ENCODE measurements around the gene KIAA0513. TPM values are rescaled to one million over a fixed set of nuclear protein-coding genes. Genes with fewer than 3 reads are reported as not detected.

KIAA0513 gene
- total RNA-seq, 1 donor from 2014 or later: 11.9 TPM

DNA sequence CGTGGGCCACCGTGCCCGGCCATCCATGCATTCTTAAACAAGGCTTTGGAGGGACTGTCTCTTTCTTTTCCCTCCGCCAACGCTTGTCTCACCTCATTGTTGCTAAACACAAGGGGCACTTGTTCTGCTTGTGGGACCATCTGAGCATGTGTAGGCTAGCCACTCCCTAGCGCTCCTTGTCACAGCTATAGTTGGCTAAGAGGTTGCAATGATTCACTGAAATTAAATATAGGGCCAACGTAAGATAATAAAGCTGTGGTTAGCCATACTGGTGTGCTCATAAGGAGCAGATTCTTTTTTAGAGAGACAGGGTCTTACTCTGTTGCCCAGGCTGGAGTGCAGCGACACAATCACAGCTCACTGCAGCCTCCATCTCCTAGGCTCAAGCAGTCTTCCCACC is 41.2 kb downstream of the KIAA0513 start:
- DNase-seq (ENCODE audit: low read depth): no peak

DNA sequence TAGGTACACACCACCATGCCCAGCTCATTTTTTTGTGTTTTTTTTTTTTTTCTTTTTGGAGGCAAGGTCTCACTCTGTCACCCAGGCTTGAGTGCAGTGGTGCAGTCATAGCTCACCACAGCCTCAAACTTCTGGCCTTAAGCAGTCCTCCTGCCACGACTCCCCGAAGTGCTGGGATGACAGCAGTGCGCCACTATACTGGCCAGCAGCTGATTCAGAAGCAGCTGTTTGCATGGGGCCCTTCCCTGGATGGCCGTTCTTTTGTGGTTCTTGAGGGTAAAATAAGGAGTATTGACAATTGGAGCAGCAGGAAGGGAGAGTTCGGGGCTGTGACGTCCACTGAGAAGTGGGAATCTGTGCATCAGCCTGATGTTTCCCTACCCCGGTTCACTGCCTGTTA is 41.6 kb downstream of the KIAA0513 start:
- DNase-seq (ENCODE audit: low read depth): peak; percentile 61

DNA sequence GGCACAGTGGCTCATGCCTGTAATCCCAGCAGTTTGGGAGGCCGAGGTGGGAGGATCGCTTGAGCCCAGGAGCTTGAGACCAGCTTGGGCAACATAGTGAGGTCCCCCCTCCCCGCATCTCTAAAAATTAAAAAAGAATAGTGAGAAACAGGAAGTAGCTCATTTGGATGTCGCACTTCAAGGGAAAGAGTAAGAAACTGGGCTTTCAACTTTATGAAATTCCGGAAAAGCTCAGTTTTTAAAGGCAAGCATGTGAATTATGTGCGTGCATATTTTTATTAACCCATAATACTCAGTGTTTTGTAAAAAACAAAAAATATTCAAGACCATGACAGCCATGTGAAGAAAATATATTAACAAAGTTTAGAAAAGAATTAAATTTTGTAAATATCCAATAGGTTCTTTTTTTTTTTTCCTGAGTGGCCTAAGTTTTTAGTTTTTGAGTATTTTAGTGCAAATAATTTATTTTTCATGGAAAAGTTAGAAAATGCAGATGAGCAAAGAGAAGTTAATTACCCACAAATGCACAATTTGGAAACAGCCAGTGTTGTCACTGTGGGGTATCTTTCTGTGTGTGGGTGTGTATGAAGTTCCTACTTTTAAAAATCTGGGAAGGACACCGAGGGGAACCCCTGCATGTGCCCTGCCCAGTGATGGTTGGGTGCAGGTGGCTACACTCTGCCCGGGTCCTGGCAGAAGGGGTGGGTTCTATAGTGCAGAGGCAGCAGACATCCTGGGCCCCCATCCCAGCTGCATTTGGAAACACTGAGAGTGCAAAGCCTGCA is 44.7 kb downstream of the KIAA0513 start:
- DNase-seq (ENCODE audit: low read depth): no peak

DNA sequence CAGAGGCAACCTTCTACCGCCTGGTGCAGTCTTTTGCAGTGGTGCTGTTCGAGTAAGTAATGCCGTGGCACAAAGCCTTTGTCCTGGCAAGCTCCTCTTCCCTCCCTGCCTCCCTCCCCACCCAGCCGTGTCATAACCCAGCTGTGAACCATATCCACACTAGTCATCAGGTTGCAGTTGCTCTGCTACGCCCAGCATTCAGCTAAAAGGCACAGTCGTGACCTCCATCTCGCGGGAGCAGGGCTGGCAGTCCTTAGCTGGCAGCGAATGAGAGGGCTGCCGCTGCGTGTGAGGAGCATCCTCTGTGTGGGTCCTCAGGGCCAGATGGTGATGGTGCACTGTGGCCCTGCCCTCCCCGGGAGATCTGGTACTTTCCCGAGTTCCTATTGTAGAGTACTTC is 45.4 kb downstream of the KIAA0513 start:
- peak; percentile 91 for DNase-seq (ENCODE audit: low read depth)

DNA sequence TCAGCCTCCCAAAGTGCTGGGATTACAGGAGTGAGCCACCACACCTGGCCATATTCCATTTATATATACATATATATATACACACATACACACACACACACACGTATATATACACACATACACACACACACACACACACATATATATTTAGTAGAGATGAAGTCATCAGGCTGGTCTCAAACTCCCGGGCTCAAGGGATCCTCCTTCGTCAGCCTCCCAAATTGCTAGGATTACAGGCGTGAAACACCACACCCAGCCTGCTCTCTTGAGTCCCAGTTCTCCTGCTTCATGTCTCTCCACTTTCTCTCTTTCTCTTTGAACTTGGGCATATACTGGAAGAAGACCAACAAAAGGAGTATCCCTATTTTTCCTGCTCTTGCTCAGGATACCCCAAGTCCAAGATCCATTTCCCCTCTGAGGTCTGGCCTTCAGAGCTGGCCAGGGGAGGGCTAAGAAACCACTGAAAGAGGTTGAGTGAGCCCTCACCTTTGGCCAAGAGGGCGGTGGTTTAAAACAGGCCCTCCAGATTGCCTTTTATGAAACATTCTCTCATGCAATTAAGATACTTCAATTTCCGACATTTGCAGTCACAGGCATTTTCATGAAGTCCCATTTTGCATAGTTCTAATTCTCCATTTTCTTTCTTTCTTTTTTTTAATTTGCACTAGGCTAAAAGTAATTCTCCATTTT is 46.8 kb downstream of the KIAA0513 start:
- no peak for DNase-seq (ENCODE audit: low read depth)

DNA sequence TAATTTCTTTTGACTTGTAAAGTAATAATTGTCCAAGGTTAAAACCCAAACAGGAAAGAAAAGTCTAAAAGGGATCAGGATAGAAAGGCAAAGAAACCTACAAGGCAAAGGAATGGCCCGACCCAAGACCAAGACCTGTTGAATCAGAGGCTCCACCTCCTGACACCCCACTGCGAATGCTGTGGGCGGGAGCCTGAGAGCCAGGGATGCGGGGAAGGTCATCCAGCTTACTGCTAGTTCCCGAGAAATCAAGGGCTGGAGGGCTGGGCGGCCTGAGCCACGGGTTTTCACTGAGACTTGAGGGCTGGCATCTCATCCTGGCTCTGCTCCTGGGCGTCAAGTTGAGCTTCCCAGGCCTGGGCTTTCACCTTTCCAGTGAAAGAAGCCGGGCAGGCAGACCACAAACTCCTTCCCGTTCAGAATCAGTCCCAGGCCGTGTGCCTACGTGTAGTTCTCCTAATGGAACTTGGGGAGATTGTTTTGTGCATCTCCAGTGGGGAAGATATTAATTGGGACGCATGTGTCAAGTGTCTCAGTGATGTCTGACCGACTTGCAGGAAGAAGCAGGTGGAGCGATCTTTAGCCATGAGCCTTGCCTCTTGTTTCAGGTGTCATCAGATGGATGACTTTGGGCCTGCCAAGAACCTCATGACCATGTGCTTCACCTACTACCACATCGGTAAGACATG is 47.8 kb downstream of the KIAA0513 start:
- no peak for DNase-seq (ENCODE audit: low read depth)

DNA sequence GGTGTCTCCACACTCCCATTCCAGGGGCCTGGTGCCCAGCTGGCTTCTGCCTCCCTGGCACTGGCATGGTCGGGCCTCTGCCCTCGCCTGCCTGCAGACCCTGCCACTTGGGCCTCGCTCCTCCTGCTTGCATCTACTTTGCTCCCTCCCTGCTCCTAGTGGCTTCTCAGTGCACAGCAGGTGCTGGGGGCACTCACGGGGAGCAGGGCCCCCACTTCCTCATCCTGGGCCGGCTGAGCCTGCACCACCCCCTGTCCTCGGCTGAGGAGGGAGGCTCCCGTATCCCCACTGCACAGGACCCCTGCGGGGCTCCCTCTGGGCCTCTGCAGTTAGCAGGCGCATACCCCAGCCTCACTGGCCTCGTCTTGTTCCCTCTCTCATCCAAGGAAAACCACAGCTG is 49.4 kb downstream of the KIAA0513 start:
- no peak for DNase-seq (ENCODE audit: low read depth)

DNA sequence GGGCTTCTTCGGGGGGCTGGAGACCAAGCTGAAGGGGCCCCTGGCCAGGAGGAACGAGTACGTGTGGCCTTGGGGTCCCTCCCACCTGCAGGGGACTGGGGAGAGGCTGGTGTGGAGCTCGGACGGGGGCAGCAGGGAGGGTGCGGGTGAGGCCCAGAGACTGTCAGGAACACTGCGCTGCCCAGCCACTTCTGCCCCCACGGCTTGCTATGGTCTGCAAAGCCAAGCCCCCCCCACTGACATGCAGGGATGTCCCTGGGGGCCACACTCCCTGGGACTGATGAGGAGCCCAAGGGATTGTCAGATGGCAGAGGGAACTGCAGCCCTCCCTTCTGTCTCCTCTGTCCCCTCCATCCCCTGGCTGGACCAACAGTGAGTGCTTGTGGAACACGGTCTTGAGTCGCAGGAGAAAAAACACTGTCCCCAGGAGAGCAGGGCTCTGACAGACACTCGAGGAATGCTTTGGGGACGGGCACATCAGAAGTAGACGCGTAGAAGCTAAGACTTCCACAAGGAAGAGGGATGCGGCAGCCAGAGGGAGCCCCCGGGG is 50.1 kb downstream of the KIAA0513 start:
- no peak for DNase-seq (ENCODE audit: low read depth)

DNA sequence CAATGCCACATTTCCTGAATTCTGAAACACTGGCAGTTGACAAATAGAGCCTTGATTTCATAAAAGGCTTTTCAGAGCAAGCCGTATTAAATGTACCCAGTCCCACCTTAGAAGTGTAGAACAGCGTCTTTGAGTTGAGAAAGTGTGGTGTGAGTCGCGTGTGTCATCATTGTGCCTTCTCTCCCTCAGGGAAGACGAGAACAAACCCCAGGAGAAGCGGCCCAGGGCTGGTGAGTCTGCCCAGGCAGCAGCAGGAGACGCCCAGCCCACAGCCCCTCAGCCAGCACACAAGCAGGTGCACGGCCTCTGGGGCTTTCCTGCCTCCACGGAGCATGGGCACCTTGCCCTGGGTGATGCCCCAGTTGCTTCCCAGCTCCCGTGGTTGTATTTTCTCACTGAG is 50.6 kb downstream of the KIAA0513 start:
- peak; percentile 52 for DNase-seq (ENCODE audit: low read depth)

DNA sequence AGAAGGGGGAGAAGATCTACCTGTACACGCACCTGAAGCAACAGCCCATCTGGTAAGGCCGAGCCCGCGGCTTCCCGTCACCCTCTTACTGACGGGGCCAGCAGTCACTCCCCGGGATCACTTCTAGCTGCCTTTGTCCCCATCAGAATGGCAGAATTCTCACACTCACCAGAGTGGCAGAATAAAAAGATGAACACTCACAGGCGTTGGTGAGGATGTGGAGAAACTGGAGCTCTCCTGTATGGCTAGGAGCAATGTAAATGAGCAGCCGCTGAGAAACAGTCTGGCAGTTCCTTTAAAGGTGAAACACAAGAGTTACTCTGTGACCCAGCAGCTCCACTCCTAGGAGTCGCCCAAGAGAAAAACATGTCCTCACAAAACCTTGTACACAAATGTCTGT is 51.4 kb downstream of the KIAA0513 start:
- no peak for DNase-seq (ENCODE audit: low read depth)

DNA sequence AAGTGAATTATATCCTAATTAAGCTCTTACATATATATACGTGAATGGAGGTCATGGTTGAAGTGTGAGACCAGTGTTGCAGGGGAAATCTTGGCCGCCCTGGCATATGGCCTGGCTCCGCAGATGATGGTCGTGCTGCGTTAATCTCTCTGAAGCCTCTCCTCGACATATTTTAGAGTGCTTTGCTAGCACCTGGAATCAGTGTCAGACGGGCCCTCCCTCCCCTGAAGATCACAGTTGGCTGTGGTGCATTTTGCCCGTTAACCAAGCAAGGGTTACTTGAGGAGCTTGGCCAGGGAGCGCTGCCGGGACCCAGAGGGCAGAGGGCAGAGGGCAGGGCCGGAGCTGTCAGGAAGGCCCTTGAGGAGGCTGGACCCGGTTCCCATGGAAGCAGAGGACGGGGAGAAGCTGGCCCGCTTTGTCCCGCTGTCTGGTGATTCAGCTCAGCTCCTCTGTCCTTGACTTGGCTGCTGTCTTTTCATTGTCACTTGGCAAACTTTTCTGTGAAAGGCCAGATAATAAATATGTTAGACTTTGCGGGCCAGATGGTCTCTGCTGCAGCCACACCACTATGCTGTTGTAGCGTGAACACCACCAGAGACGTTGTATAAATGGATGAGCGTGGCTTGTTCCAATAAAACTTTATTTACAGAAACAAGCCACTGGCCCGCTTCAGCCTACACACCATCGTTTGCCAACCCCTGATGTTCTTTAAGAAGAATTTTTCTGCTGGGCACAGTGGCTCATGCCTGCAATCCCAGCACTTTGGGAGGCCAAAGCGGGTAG is 52.4 kb downstream of the KIAA0513 start:
- DNase-seq (ENCODE audit: low read depth): no peak

DNA sequence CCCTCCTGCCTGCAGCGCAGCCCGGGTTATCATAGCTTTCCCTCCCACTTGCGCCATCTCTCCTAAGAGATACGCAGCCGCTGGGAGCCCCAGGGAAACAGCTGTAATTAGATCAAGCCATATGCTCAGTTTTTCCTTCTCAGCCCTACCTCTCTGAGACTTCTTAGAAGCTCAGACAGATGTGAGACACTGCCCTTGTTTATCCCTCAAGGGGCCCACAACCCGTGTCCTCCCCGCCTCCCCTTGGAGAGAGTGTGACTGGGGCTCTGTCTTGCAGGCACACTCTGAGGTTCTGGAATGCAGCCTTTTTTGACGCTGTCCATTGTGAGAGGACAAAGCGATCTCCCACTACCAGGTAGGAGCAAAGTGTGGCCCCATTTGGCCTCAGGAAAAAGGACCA is 53.4 kb downstream of the KIAA0513 start:
- DNase-seq (ENCODE audit: low read depth): no peak

DNA sequence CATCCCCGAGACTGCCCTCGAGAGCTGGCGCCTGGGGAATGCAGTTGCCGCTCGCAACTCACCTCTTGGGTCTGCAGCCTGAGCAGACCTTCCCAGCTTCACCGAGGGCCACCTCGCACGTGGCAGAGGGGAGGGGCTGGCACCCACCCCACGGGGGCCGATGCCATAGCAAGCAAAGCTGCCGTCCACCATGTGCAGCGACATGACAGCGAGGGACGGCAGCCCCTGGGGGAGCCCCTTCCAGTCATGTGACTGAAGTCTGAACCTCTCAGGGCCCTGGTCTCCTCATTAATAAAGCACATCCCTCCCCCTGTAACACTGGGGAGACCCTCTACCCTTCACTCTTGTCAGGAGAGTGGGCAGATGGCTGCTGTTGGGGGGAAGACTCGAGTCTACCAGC is 54.2 kb downstream of the KIAA0513 start:
- DNase-seq (ENCODE audit: low read depth): no peak

DNA sequence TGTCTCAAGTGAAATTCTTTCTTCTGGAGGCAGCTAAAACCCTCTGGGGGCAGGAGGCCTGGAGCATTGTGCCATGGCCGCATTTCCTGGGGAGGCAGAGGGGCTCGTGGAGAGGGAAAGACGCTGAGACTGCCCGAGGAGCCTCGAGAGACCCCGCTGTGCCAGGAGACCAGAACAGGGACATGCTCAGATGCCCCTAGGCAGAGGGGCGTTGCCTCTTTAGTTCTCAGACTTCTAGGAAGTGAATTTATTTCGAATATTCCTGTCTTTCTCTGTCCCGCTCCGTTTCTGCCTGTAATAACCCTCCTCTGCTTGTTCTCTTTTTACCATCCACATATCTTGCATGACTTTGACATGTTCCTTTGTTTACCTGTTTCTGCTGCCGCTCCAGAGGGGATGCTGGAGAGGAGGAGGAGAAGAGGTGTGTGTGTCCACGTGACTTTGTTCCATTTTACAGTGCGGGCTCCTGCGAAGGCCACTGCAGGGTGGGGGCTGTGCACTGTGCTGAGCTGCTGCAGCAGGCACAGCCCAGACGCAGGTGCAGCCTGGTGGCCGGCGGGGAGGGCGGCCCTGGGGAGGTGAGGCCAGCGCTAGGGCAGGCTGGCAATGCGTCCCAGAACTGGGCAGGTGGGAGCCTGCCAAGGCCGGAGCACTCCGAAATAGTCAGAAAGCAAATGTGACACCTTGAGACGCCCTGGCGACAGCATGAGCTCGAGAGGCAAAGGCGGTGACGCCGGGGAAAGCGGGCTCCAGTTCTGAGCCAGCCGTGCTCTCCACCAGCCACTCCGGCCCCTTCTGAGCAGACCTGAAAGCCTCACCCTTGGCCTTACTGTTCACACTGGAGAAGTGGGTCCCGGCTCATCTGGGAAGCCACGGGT is 54.8 kb downstream of the KIAA0513 start:
- DNase-seq (ENCODE audit: low read depth): no peak

DNA sequence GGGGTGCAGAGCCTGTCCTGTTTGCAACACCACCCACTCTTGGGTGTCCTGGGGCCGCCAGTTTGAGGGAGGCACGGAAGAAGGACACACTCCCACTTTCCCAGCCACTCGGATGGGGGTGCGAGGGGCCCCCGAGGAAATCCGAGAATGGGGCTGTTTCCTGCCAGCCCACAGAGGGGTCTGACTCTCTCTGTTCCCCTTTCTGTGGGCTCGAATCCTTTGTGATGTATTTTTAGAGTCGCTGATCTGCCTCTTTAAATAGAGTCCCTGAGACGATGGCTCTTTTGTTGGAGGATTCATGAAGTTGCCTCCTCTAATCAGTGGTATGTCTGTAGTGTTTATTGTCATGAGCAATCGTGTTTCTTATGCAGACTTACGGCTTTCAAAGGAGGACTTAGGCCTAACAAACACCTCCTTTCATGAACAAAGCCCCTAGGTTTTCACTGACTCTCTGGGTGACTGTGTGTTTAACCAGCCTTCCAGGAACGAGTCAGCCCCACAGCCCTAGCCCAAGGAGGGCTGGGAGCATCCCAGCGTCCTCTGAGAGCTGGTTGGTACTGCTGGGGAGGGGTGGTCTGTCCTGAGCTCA is 55.5 kb downstream of the KIAA0513 start:
- DNase-seq (ENCODE audit: low read depth): no peak

DNA sequence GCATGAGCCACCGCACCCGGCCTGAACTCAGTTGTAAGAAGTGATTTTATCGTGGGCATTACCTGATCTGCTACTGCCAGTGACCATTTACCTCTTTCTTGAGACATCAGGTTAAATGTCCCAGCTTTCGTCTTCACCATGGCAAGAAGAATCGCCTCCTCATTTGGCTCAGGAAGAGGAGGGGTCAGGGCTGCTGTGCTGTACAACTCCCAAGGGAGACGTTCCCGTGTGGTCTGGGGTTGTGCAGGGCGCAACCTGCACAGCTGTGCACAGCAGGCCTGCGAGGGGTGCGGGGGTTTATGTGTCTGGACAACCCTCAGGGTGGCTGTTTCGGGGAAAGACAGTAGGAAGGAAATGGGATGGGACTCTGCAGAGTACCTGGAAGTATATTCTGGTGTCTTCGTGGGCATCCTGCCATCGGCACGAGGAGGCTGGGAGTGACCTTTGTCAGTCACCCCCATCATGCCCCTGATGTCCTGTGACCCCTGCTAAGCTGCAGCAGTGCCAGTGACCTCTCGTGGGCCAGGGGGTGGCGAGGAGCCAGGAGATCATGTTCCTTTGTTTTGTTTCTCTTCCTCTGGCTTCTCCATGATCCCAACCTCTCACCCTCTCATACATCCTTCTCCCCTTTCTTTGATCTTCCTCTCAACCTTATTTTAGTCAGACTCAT is 57.4 kb downstream of the KIAA0513 start:
- DNase-seq (ENCODE audit: low read depth): peak; percentile 14

DNA sequence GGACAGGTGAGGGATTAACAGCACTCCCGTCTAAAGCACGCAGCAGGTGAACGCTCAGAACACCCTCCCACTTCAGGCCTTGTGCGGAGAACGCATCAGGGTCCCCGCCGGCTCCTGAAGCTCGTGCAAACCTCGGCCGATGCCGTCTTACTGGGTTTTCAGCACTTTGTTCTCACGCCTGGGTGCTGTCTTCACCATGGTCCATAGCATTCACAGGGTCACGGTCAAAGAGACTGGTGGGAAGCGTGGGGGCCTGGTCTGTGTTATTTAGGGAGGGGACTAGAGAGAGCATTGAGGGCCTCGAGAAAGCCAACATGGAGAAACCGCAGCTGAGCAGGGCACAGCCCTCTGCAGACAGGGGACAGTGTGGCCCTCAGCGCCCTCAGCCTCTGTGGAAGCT is 58.1 kb downstream of the KIAA0513 start:
- DNase-seq (ENCODE audit: low read depth): no peak

DNA sequence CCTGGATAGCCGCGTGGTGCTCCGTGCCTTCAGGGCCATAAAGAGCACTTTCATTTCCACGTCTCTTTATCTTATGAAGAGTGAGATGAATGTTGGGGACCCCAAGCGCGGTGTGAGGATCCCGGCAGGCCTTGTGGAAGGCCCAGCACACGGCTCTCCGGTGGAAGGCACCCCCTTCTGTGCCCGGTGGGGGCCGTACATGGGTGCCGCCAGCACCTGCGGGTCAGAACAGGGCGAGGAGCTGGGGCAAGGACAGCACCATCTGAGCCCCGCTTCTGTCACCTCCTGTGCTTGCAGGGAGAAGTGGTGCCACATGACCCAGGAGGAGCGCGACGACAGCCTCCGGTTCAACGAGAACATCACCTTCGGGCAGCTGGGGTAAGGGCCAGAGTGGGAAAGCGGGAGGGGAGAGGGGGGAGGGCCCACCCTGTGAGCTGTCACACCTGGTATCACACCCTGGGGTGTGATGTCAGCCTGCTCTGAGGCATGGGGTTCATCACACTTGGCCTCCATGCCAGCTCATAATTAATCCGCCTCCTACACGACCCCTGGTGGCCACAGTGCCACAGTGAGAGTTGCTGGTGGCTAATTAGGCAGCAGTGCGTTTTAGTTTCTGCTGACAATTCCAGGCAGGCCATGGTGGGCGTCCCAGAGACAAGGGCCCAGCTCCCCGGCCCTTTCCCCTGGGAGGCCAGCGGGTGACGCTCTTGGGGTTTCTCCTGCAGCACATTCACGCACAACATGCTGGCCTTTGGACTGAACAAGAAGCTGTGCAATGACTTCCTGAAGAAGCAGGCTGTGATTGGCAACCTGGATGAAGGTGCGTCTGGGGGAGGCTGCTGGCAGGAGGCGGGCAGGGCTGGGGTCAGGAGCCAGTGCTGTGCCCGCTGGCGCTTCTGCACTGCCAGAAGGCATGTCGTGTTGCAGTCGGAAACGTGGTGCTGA is 59.0 kb downstream of the KIAA0513 start:
- DNase-seq (ENCODE audit: low read depth): peak; percentile 59

All from myocyte (in vitro differentiated cells).